ENCODE measurements around the gene FICD.
"Not testable (repeated sequence)": the region's sequence is repeated elsewhere in the genome, so short reads cannot be mapped to it uniquely, and the experiment has no call there.

The FICD gene

DNA sequence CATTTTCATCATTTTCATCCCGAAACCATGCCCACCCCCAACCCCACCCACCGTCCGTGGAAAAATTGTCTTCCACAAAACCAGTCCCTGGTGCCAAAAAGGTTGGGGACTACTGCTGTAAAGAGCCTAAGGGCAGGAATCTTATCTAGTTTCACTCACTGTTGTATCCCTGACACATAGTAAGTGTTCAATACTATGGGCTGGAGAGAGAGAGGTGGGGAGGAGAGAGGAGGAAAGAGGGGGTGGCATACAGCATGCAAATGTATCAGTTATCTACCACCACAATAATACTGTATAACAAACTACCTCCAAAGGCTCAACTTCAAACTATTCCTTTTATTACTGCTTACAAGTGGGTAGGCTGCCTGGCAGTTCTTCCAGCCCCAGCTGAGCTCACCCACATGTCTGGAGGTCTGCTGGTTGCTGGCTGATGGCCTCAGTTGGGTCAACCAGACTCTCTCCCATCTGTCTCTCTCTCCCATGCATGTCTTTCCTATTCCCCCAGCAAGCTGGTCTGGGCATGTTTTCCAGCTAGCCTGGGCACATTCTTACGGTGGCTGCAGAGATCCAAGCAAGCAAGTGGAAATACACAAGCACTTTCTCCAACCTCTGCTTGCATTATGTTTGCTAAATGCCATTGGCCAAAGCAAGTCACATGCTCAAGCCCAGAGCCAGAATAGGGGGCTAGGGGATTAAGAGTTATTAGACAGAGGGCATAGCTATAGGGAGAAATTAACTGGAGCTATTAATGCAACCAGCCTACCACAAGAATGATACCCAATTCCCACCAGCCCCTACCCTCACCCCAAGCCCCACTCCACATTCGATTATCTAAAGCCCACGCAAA lies 31.6 kb upstream of the FICD start:
- H3K4me1 ChIP-seq (ENCODE audit: control insufficient read depth in 2 of 2, insufficient read depth in 1 of 2, low read depth in 1 of 2, low read length in 2 of 2), result peaks cover 0 to 4% of the 10 kb centered on the region in 2 donors
- peaks cover 0 to 5% (median 0%) of the 10 kb centered on the region in 3 experiments for H3K27me3 ChIP-seq (ENCODE audit: control insufficient read depth in 3 of 3, insufficient read depth in 3 of 3, low read depth in 1 of 3, low read length in 3 of 3)
- no peak overlapping the region for H2BK120ac ChIP-seq (ENCODE audit: low read depth, low read length)
- H2BK12ac ChIP-seq (ENCODE audit: low read length), result no peak overlapping the region
- H3K4me2 ChIP-seq (ENCODE audit: insufficient read depth, low read length, poor library complexity, severe bottlenecking), result no peak overlapping the region
- no peaks in the 10 kb centered on the region for H3K9me3 ChIP-seq (replicated peaks in 1 of 2; ENCODE audit: control insufficient read depth in 2 of 2, insufficient read depth in 1 of 2, low read depth in 1 of 2, low read length in 2 of 2)
- no peak overlapping the region for H3K27ac ChIP-seq (replicated peaks; ENCODE audit: low read length)
- no peak overlapping the region for H2BK5ac ChIP-seq (ENCODE audit: low read length)
- H3K9ac ChIP-seq (ENCODE audit: low read depth, low read length, poor library complexity), result no peak overlapping the region
- no peak overlapping the region for H3K14ac ChIP-seq (ENCODE audit: low read length)
- H3K4me3 ChIP-seq (ENCODE audit: low read length in 2 of 2), result no peak overlapping the region
- H3K23ac ChIP-seq (ENCODE audit: low read depth, low read length, poor library complexity), result no peak overlapping the region
- no peak overlapping the region for H4K91ac ChIP-seq (ENCODE audit: low read depth, low read length, poor library complexity)
- H3K18ac ChIP-seq (ENCODE audit: low read length), result no peak overlapping the region
- H3K36me3 ChIP-seq (replicated peaks in 1 of 2; ENCODE audit: control insufficient read depth in 2 of 2, insufficient read depth in 2 of 2, low read length in 2 of 2), result no peaks in the 10 kb centered on the region
- DNase-seq (ENCODE audit: low spot score), result no peak
- no peak overlapping the region for H2BK15ac ChIP-seq (ENCODE audit: low read length)
- no CpG with 5 or more reads among the region's 6 CpGs for WGBS, 2 donors (ENCODE audit: extremely low coverage in 2 of 2, insufficient read length in 2 of 2, insufficient replicate concordance in 1 of 2)
- H4K8ac ChIP-seq (ENCODE audit: low read depth, low read length), result no peak overlapping the region
- no peak overlapping the region for H2AK5ac ChIP-seq (ENCODE audit: low read depth, low read length)
- H3K4ac ChIP-seq (ENCODE audit: low read length), result no peak overlapping the region
- H3K79me1 ChIP-seq (ENCODE audit: low read depth, low read length), result no peaks in the 10 kb centered on the region
- H2AFZ ChIP-seq (ENCODE audit: low read length), result no peak overlapping the region

DNA sequence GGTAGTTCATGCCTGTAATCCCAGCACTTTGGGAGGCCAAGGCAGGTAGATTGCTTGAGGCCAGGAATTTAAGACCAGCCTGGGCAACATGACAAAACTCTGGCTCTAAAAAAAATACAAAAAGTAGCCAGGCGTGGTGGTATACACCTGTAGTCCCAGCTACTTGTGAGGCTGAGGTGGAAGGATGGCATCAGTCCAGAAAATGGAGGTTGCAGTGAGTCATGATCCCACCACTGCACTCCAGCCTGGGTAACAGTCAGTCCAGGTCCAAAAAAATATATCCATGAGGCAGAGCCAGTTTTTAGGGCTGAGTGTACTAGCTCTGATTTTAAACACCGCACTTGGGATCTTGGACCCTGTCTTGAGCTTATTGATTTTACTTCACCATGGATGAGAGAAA lies 30.6 kb upstream of the FICD start:
- Histone ChIP-seq H3K27ac (replicated peaks; ENCODE audit: low read length) (no peak overlapping the region), H2BK15ac (ENCODE audit: low read length) (no peak overlapping the region), H3K9me3 (replicated peaks in 1 of 2; ENCODE audit: control insufficient read depth in 2 of 2, insufficient read depth in 1 of 2, low read depth in 1 of 2, low read length in 2 of 2) (no peaks in the 10 kb centered on the region), H3K79me1 (ENCODE audit: low read depth, low read length) (no peaks in the 10 kb centered on the region), H2AK5ac (ENCODE audit: low read depth, low read length) (no peak overlapping the region), H2BK5ac (ENCODE audit: low read length) (no peak overlapping the region), H4K8ac (ENCODE audit: low read depth, low read length) (no peak overlapping the region), H3K4ac (ENCODE audit: low read length) (no peak overlapping the region), H2BK120ac (ENCODE audit: low read depth, low read length) (no peak overlapping the region), H3K9ac (ENCODE audit: low read depth, low read length, poor library complexity) (no peak overlapping the region), H3K4me1 (ENCODE audit: control insufficient read depth in 2 of 2, insufficient read depth in 1 of 2, low read depth in 1 of 2, low read length in 2 of 2) (peaks cover 0 to 4% of the 10 kb centered on the region in 2 donors), H3K4me2 (ENCODE audit: insufficient read depth, low read length, poor library complexity, severe bottlenecking) (no peak overlapping the region), H2AFZ (ENCODE audit: low read length) (no peak overlapping the region), H2BK12ac (ENCODE audit: low read length) (no peak overlapping the region), H4K91ac (ENCODE audit: low read depth, low read length, poor library complexity) (no peak overlapping the region), H3K36me3 (replicated peaks in 1 of 2; ENCODE audit: control insufficient read depth in 2 of 2, insufficient read depth in 2 of 2, low read length in 2 of 2) (no peaks in the 10 kb centered on the region), H3K23ac (ENCODE audit: low read depth, low read length, poor library complexity) (no peak overlapping the region), H3K4me3 (ENCODE audit: low read length in 2 of 2) (no peak overlapping the region), H3K18ac (ENCODE audit: low read length) (no peak overlapping the region), H3K14ac (ENCODE audit: low read length) (no peak overlapping the region), H3K27me3 (ENCODE audit: control insufficient read depth in 3 of 3, insufficient read depth in 3 of 3, low read depth in 1 of 3, low read length in 3 of 3) (peaks cover 0 to 5% (median 0%) of the 10 kb centered on the region in 3 experiments)
- WGBS, 2 donors (ENCODE audit: extremely low coverage in 2 of 2, insufficient read length in 2 of 2, insufficient replicate concordance in 1 of 2), result no CpG with 5 or more reads among the region's 2 CpGs
- DNase-seq (ENCODE audit: low spot score), result no peak

DNA sequence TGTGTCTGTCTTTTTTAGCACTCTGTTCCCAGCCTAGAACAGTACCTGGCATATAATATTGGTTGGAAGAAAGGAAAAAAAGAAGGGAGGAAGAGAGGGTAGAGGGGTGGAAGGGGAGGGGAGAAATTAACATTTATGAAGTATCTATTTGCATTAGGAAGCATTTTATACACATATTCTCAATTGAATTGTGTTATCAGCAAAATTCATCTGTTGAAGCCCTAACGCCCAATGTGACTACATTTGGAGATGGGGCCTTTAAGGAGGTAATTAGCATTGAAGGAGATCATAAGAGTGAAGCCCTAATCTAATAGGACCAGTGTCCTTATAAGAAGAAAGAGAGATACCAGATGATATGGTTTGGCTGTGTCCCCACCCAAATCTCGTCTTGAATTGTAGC lies 30.2 kb upstream of the FICD start:
- H2BK12ac ChIP-seq (ENCODE audit: low read length), result no peak overlapping the region
- no peak for DNase-seq (ENCODE audit: low spot score)
- no peak overlapping the region for H3K4me2 ChIP-seq (ENCODE audit: insufficient read depth, low read length, poor library complexity, severe bottlenecking)
- no peak overlapping the region for H3K23ac ChIP-seq (ENCODE audit: low read depth, low read length, poor library complexity)
- WGBS, 2 donors (ENCODE audit: extremely low coverage in 2 of 2, insufficient read length in 2 of 2, insufficient replicate concordance in 1 of 2), result no CpG with 5 or more reads among the region's 2 CpGs
- no peak overlapping the region for H4K91ac ChIP-seq (ENCODE audit: low read depth, low read length, poor library complexity)
- no peak overlapping the region for H3K27ac ChIP-seq (replicated peaks; ENCODE audit: low read length)
- no peaks in the 10 kb centered on the region for H3K9me3 ChIP-seq (replicated peaks in 1 of 2; ENCODE audit: control insufficient read depth in 2 of 2, insufficient read depth in 1 of 2, low read depth in 1 of 2, low read length in 2 of 2)
- H3K79me1 ChIP-seq (ENCODE audit: low read depth, low read length), result no peaks in the 10 kb centered on the region
- no peak overlapping the region for H3K4ac ChIP-seq (ENCODE audit: low read length)
- H3K27me3 ChIP-seq (ENCODE audit: control insufficient read depth in 3 of 3, insufficient read depth in 3 of 3, low read depth in 1 of 3, low read length in 3 of 3), result peaks cover 0 to 5% (median 0%) of the 10 kb centered on the region in 3 experiments
- H3K36me3 ChIP-seq (replicated peaks in 1 of 2; ENCODE audit: control insufficient read depth in 2 of 2, insufficient read depth in 2 of 2, low read length in 2 of 2), result no peaks in the 10 kb centered on the region
- no peak overlapping the region for H3K14ac ChIP-seq (ENCODE audit: low read length)
- no peak overlapping the region for H2BK120ac ChIP-seq (ENCODE audit: low read depth, low read length)
- H2BK5ac ChIP-seq (ENCODE audit: low read length), result no peak overlapping the region
- H3K4me1 ChIP-seq (ENCODE audit: control insufficient read depth in 2 of 2, insufficient read depth in 1 of 2, low read depth in 1 of 2, low read length in 2 of 2), result peaks cover 0 to 4% of the 10 kb centered on the region in 2 donors
- no peak overlapping the region for H3K4me3 ChIP-seq (ENCODE audit: low read length in 2 of 2)
- no peak overlapping the region for H2AFZ ChIP-seq (ENCODE audit: low read length)
- no peak overlapping the region for H3K9ac ChIP-seq (ENCODE audit: low read depth, low read length, poor library complexity)
- H2AK5ac ChIP-seq (ENCODE audit: low read depth, low read length), result no peak overlapping the region
- no peak overlapping the region for H3K18ac ChIP-seq (ENCODE audit: low read length)
- no peak overlapping the region for H2BK15ac ChIP-seq (ENCODE audit: low read length)
- H4K8ac ChIP-seq (ENCODE audit: low read depth, low read length), result no peak overlapping the region

DNA sequence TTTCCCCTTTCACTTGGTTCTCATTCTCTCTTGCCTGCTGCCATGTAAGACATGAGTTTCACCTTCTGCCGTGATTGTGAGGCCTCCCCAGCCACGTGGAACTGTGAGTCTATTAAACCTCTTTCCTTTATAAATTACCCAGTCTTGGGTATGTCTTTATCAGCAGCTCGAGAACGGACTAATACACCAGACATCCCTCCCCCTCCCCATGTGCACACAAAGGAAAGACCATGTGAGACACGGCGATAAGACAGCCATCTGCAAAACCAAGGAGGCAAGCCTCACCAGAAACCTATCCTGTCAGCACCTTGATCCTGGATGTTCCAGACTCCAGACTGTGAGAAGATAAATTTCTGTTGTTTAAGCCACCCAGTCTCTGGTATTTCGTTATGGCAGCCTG lies 29.7 kb upstream of the FICD start:
- H3K4ac ChIP-seq (ENCODE audit: low read length); H3K9me3 ChIP-seq (replicated peaks in 1 of 2; ENCODE audit: control insufficient read depth in 2 of 2, insufficient read depth in 1 of 2, low read depth in 1 of 2, low read length in 2 of 2); H3K27ac ChIP-seq (replicated peaks; ENCODE audit: low read length); DNase-seq (ENCODE audit: low spot score); H4K8ac ChIP-seq (ENCODE audit: low read depth, low read length); H4K91ac ChIP-seq (ENCODE audit: low read depth, low read length, poor library complexity); H3K9ac ChIP-seq (ENCODE audit: low read depth, low read length, poor library complexity); H2AFZ ChIP-seq (ENCODE audit: low read length); H2BK12ac ChIP-seq (ENCODE audit: low read length); H3K36me3 ChIP-seq (replicated peaks in 1 of 2; ENCODE audit: control insufficient read depth in 2 of 2, insufficient read depth in 2 of 2, low read length in 2 of 2); H3K4me1 ChIP-seq (ENCODE audit: control insufficient read depth in 2 of 2, insufficient read depth in 1 of 2, low read depth in 1 of 2, low read length in 2 of 2); H3K79me1 ChIP-seq (ENCODE audit: low read depth, low read length); H3K4me3 ChIP-seq (ENCODE audit: low read length in 2 of 2); H2AK5ac ChIP-seq (ENCODE audit: low read depth, low read length); H2BK15ac ChIP-seq (ENCODE audit: low read length); H3K27me3 ChIP-seq (ENCODE audit: control insufficient read depth in 3 of 3, insufficient read depth in 3 of 3, low read depth in 1 of 3, low read length in 3 of 3); H3K23ac ChIP-seq (ENCODE audit: low read depth, low read length, poor library complexity); H3K4me2 ChIP-seq (ENCODE audit: insufficient read depth, low read length, poor library complexity, severe bottlenecking); H3K14ac ChIP-seq (ENCODE audit: low read length); H2BK120ac ChIP-seq (ENCODE audit: low read depth, low read length); H2BK5ac ChIP-seq (ENCODE audit: low read length); H3K18ac ChIP-seq (ENCODE audit: low read length): not testable (repeated sequence)
- WGBS, 2 donors (ENCODE audit: extremely low coverage in 2 of 2, insufficient read length in 2 of 2, insufficient replicate concordance in 1 of 2), result no CpG with 5 or more reads among the region's 7 CpGs

All from neuronal stem cell (in vitro differentiated cells).